GM13977 (cell line): Measurements from ENCODE around the gene ITPRIPL2.
A peak's percentile ranks its signal among the peaks of the same experiment; 100 is the strongest.

Source experiments
- DNase-seq: peaks from one replicate; pipeline ENCODE4 v3.0.0; 2012; ENCODE audit warnings: low spot score
- CTCF ChIP-seq: IDR thresholded peaks from 2 replicates; pipeline ENCODE4 v1.5.1; 2012; ENCODE audit warnings: mild to moderate bottlenecking, control low read depth; ENCODE audit not compliant: insufficient read depth; ENCODE audit errors: extremely low read depth, missing control alignments
- in situ Hi-C: fragments of 300-500 bp; cut with MboI; formaldehyde crosslinking; loops from one replicate; pipeline ENCODE4 v1.12.0; 2022; ENCODE audit warnings: low sequenced_read_pairs, low pct_unique_long_range_greater_than_20kb, mixed read lengths, inconsistent platforms; ENCODE audit not compliant: unreplicated experiment

ITPRIPL2 gene

GRCh38 chr16:19093631-19094541 lies 19.9 kb upstream of the ITPRIPL2 start:
- no peak for TF ChIP-seq CTCF
- in situ Hi-C loops, result no loop called here
- DNase-seq, result no peak

DNA sequence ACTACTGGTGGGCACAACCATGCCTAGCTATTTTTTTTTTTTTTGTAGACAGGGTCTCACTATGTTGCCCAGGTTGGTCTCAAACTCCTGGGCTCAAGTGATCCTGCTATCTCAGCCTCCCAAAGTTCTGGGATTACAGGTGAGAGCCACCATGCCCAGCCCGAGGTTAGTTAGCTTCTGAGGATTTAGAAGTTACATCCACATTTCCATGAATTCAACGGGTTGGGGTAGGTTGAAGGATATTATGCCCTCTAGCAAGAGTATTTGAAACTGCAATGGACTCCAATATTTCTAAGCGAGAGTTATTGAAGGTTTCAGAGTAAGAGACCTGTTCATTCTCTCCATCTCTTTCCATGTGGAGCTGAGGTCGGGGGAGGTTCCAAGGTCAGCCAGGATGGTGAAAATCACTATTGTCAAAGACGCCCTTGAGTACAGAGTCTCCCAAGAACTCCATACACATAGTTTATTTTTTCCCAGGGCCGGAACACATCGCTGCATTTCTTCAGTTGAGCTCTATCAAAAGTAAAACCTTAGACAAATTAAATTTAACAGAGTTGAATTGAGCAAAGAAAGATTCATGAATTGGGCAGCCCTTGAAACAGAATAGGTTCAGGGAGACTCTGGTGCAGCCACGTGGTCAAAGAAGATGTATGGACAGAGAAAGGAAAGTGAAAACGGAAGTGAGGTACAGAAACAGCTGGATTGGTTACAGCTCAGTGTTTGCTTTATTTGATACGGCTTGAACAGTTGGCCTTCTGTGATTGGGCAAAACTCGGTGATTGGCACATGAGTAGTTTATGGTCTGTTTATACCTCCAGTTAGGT lies 19.0 kb upstream of the ITPRIPL2 start:
- TF ChIP-seq CTCF, result no peak
- no peak for DNase-seq
- in situ Hi-C loops, result no loop called here

- no peak for TF ChIP-seq CTCF
- in situ Hi-C loops, result no loop called here
- peak; percentile 44 for DNase-seq
These were observed 18.1 kb upstream of the ITPRIPL2 start for GRCh38 chr16:19095654-19096053.

GRCh38 chr16:19098173-19098572 lies 15.6 kb upstream of the ITPRIPL2 start:
- in situ Hi-C loops, result no loop called here

DNA sequence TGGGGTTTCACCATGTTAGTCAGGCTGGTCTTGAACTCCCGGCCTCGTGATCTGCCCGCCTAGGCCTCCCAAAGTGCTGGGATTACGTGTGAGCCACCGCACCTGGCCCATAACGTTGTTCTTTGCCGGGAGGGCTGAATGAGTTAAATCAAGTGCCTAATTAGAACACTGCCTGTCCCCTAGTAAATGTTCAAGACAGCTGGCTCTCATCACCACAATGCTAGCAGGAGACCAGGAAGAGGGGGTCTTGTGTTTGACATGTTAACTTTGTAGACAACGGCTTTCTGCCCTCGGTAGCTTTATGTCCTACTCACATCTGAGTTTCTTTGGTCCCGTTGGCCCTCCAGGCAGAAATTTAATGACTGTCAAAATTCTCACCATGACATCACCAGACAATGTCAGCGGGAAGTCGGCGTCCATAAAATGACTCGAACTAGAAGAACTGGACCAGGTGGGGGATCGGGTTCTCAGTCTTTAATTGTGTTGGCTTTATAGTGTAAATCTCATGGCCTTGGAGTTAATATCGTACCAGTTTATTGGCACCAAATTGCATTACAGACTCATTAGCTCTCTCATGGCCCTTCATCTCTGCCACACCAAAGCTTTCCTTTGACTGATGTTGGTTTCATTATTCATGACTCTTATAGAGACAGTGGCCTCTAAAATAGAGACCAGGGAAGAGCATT lies 11.4 kb upstream of the ITPRIPL2 start:
- DNase-seq, result no peak
- no peak for TF ChIP-seq CTCF
- in situ Hi-C loops, result no loop called here

More at GRCh38 chr16:19098173-19098572, 15.6 kb upstream of the ITPRIPL2 start:
- no peak for DNase-seq
- TF ChIP-seq CTCF, result no peak

GRCh38 chr16:19104607-19105006 lies 9.2 kb upstream of the ITPRIPL2 start:
- no peak for TF ChIP-seq CTCF

More at GRCh38 chr16:19104607-19105006, 9.2 kb upstream of the ITPRIPL2 start:
- DNase-seq, result no peak
- in situ Hi-C loops, result no loop called here
